HG02938 (cell line): ENCODE data around the gene TNFAIP1.

Source experiments
- ATAC-seq: cut with Tn5 transposase; IDR thresholded peaks from one replicate; pipeline ENCODE4 v1.9.1; 2021; ENCODE audit warnings: mild to moderate bottlenecking, moderate library complexity; ENCODE audit not compliant: unreplicated experiment

The TNFAIP1 gene

DNA sequence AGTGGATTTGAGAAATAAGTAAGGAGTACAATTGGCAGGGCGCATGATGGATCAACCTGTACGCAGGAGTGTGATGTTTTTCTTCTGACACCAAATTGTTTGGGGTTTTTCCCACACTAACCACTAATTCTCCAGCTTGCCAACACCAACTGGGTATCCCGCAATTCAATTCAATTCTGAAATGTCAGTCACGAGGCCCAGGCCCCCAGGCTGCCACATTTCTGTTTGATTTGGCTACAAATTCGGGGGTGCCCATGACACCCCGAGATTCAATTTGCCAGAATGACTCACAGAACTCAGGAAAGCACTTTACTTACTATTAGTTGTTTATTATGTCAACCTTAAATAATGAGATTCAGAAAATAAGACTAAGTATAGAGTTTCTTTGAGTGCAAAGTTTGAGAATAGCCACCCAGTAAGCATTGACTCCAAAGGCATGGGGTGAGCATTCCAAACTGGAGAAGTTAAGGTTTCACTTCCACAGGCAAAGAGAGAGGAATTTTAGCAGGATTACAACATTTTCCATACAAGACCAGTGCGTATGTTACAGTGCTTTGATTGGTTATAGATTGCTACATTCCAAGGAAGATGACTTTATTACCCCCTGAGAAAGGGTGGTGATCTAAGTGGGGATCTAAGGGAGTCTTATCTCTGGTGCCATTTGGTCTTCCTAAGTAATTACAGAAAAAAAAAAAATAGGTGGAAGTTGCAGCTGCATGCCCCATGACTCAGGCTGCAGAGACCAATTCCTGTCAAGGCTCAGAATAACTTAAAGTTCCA lies 59.0 kb downstream of the TNFAIP1 start:
- no peak for ATAC-seq

DNA sequence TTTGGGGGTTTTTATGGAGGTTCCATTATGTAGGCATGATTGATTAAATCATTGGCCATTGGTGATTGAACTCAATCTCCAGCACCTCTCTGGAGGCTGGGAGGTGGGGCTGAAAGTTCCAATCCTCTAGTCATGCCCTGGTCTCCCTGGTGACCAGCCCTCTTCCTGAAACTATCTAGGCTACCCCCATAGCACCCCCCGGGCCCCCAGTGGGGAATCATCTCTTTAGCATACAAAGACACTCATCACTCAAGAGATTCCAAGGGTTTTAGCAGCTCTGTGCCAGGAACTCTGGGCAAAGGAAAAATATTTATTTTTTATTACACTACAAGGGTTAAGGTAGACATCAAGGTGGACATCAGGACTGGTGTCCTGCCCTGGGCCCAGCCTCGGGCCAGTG lies 59.9 kb downstream of the TNFAIP1 start:
- ATAC-seq: no peak

DNA sequence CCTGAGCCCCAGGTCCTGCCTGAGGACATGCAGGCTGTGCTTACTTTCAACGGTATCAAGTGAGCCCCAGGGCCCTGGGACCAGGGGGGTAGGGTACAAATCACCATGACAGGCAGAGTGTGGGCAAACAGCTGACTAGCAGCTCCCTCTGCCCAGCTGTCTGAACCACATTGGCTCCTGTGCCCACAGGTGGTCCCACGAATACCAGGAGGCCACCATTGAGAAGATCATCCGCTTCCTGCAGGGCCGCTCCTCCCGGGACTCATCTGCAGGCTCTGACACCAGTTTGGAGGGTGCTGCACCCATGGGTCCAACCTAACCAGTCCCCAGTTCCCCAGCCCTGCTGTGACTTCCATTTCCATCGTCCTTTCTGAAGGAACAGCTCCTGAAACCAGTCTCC lies 60.4 kb downstream of the TNFAIP1 start:
- no peak for ATAC-seq
